IPS-18c (cell line): Measurements from ENCODE around the gene OR2T27.

Experiments
- H3K4me3 ChIP-seq: 2 replicates; pipeline ENCODE4 v1.7.0; 2013; ENCODE audit warnings: low read depth, mild to moderate bottlenecking, low read length, moderate library complexity; ENCODE audit not compliant: insufficient read depth
- H3K9me3 ChIP-seq: one replicate; pipeline ENCODE4 v1.6.1; 2013; ENCODE audit warnings: mild to moderate bottlenecking, low read length, moderate library complexity; ENCODE audit not compliant: control insufficient read depth, insufficient read depth

The OR2T27 gene

GRCh38 chr1:248613742-248614141 lies 41.6 kb downstream of the OR2T27 start:
- Histone ChIP-seq H3K9me3 (no peaks in the 10 kb centered on the region), H3K4me3 (no peak overlapping the region)

- H3K9me3 ChIP-seq, result no peaks in the 10 kb centered on the region
- H3K4me3 ChIP-seq, result no peak overlapping the region
These were observed 43.4 kb downstream of the OR2T27 start for GRCh38 chr1:248611883-248612414.

GRCh38 chr1:248610301-248610700 lies 45.0 kb downstream of the OR2T27 start:
- no peak overlapping the region for H3K4me3 ChIP-seq
- no peaks in the 10 kb centered on the region for H3K9me3 ChIP-seq
